OCI-LY1 (cell line): ENCODE data around the gene CTNNA2.

Experiments
- EZH2 ChIP-seq: fragments of 200-600 bp; sonication (generic), shearing (Covaris generic); IDR thresholded peaks from 2 replicates; pipeline ENCODE4 v1.8.0; 2017; ENCODE audit warnings: borderline replicate concordance, mixed run types, mild to moderate bottlenecking, antibody characterized with exemption, low read length, moderate library complexity, mixed read lengths
- TF ChIP-seq, protein P1 (sequence below): fragments of 200-600 bp; sonication (generic), shearing (Covaris generic); IDR thresholded peaks from 2 replicates; pipeline ENCODE4 v1.5.1; 2017; ENCODE audit warnings: mild to moderate bottlenecking, antibody characterized with exemption, low read length, moderate library complexity, mixed read lengths

DNA sequence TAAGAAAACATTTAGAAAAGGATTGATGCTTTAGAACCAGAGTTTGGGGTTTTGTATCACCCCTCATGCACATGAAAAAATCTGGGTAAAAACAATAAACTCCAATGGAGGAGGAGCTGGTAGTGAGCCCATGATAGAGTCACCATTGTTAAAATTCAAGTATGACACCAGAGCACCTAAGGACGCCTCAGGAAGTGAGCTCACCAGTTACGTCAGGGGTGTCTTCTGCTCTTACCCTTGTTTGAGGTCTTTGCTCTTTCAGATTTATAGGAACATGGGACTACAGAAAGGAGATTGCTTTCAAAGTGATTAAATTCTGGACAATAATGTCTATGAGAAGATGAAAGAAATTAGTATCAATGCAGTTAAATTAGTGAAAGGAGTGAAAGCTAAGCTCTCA is 685.2 kb downstream of the CTNNA2 start:
- TF ChIP-seq, protein P1, sequence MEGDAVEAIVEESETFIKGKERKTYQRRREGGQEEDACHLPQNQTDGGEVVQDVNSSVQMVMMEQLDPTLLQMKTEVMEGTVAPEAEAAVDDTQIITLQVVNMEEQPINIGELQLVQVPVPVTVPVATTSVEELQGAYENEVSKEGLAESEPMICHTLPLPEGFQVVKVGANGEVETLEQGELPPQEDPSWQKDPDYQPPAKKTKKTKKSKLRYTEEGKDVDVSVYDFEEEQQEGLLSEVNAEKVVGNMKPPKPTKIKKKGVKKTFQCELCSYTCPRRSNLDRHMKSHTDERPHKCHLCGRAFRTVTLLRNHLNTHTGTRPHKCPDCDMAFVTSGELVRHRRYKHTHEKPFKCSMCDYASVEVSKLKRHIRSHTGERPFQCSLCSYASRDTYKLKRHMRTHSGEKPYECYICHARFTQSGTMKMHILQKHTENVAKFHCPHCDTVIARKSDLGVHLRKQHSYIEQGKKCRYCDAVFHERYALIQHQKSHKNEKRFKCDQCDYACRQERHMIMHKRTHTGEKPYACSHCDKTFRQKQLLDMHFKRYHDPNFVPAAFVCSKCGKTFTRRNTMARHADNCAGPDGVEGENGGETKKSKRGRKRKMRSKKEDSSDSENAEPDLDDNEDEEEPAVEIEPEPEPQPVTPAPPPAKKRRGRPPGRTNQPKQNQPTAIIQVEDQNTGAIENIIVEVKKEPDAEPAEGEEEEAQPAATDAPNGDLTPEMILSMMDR = no peak
- TF ChIP-seq EZH2 = no peak
